GM23338 (cell line): ENCODE data around the gene ZG16B. TPM values are rescaled to one million over a fixed set of nuclear protein-coding genes. Genes with fewer than 3 reads are reported as not detected.

Source experiments
- ATAC-seq: fragments of 200-7000 bp; cut with Tn5 transposase; 3 replicates; pipeline ENCODE4 v1.9.1; 2020
- DNase-seq: peaks from one replicate; pipeline ENCODE4 v3.0.0-alpha.2; 2015; ENCODE audit warnings: low spot score
- H2AFZ ChIP-seq: fragments of 200-600 bp; sonication (generic); 2 replicates; pipeline ENCODE4 v1.8.0; 2016; ENCODE audit warnings: antibody characterized with exemption, mild to moderate bottlenecking, moderate library complexity
- H3F3A ChIP-seq: fragments of 200-600 bp; sonication (generic); replicated peaks from 2 replicates; pipeline ENCODE4 v1.8.0; 2017; ENCODE audit warnings: antibody characterized with exemption, mixed run types, low read depth
- H3K27ac ChIP-seq: fragments of 200-600 bp; sonication (generic); 2 replicates; pipeline ENCODE4 v1.6.1; 2016; ENCODE audit warnings: low read depth
- H3K27me3 ChIP-seq: fragments of 200-600 bp; sonication (generic); 2 replicates; pipeline ENCODE4 v1.8.0; 2016; ENCODE audit warnings: mild to moderate bottlenecking, mixed run types, moderate library complexity; ENCODE audit not compliant: insufficient read depth
- H3K36me3 ChIP-seq: fragments of 200-600 bp; sonication (generic); 2 replicates; pipeline ENCODE4 v1.8.0; 2016; ENCODE audit warnings: mild to moderate bottlenecking; ENCODE audit not compliant: insufficient read depth
- H3K4me1 ChIP-seq: fragments of 200-600 bp; sonication (generic); 2 replicates; pipeline ENCODE4 v1.8.0; 2016; ENCODE audit warnings: mild to moderate bottlenecking, moderate library complexity; ENCODE audit not compliant: insufficient read depth
- H3K4me2 ChIP-seq: fragments of 200-600 bp; sonication (generic); 2 replicates; pipeline ENCODE4 v1.7.1; 2017; ENCODE audit warnings: mixed run types
- H3K4me3 ChIP-seq: fragments of 200-600 bp; sonication (generic); 2 replicates; pipeline ENCODE4 v1.6.1; 2016; ENCODE audit warnings: mixed run types
- H3K79me2 ChIP-seq: fragments of 200-600 bp; sonication (generic); replicated peaks from 2 replicates; pipeline ENCODE4 v1.8.0; 2017; ENCODE audit warnings: mild to moderate bottlenecking; ENCODE audit not compliant: insufficient read depth
- H3K9me2 ChIP-seq: fragments of 200-600 bp; sonication (generic); 2 replicates; pipeline ENCODE4 v1.8.0; 2017; ENCODE audit not compliant: insufficient read depth
- H4K20me1 ChIP-seq: fragments of 200-600 bp; sonication (generic); replicated peaks from 2 replicates; pipeline ENCODE4 v1.8.0; 2017; ENCODE audit warnings: mild to moderate bottlenecking; ENCODE audit not compliant: insufficient read depth
- H3K27ac Mint-ChIP-seq: 2 replicates; pipeline ENCODE4 v1.8.0; 2020; ENCODE audit warnings: inconsistent platforms, mild to moderate bottlenecking, moderate library complexity, mixed read lengths
- H3K27me3 Mint-ChIP-seq: 3 replicates; pipeline ENCODE4 v1.8.0; 2022; ENCODE audit warnings: low read depth, mild to moderate bottlenecking, moderate library complexity, mixed read lengths, inconsistent platforms; ENCODE audit not compliant: insufficient read depth, poor library complexity
- H3K36me3 Mint-ChIP-seq: 3 replicates; pipeline ENCODE4 v1.8.0; 2021; ENCODE audit warnings: low read depth, mild to moderate bottlenecking, inconsistent platforms, moderate library complexity, mixed read lengths
- H3K4me1 Mint-ChIP-seq: 3 replicates; pipeline ENCODE4 v1.8.0; 2020; ENCODE audit warnings: mild to moderate bottlenecking, inconsistent platforms, mixed read lengths
- H3K4me3 Mint-ChIP-seq: 3 replicates; pipeline ENCODE4 v1.8.0; 2021; ENCODE audit warnings: moderate library complexity, mild to moderate bottlenecking, inconsistent platforms, mixed read lengths
- H3K9me3 Mint-ChIP-seq: 3 replicates; pipeline ENCODE4 v1.8.0; 2020; ENCODE audit warnings: moderate library complexity, mild to moderate bottlenecking, inconsistent platforms, mixed read lengths
- CTCF ChIP-seq, 2 experiments: fragments of 200-600 bp in 1 of 2; sonication (generic) in 1 of 2; conservative IDR thresholded peaks; 2 replicates each; pipeline versions ENCODE4 v1.5.1 to v1.6.1; 2016 to 2017; ENCODE audit warnings: antibody characterized with exemption in 2 of 2, low read depth in 2 of 2, mild to moderate bottlenecking in 2 of 2, moderate library complexity in 1 of 2
- NANOG ChIP-seq: IDR thresholded peaks from 2 replicates; pipeline ENCODE4 v1.6.1; 2016; ENCODE audit warnings: antibody characterized with exemption, borderline replicate concordance
- POLR2AphosphoS5 ChIP-seq: IDR thresholded peaks from 2 replicates; pipeline ENCODE4 v1.6.1; 2016; ENCODE audit warnings: antibody characterized with exemption, low read depth
- polyA plus RNA-seq: library from polyadenylated mRNA; unstranded; fragments of >200 nt; fragmentation: Nextera tagmentation; extraction: Ambion mirVana; gene quantifications from 2 replicates; pipeline ENCODE4 v1.2.1, GENCODE V29; 2016
- total RNA-seq: library from RNA; depleted of rRNA; stranded (reverse); fragments of >200 nt; shearing (Covaris generic); gene quantifications from 2 replicates; pipeline ENCODE4 v1.2.3, GENCODE V29; 2014
- TF ChIP-seq, protein P1 (sequence below): fragments of 250-450 bp; sonication (Bioruptor Pico); IDR thresholded peaks from 2 replicates; pipeline ENCODE4 v1.5.0; 2020; ENCODE audit warnings: mild to moderate bottlenecking, moderate library complexity

ZG16B gene
- total and polyA plus RNA-seq, 2 experiments from 2014 or later = not detected

GRCh38 chr16:2846511-2847310 is 16.6 kb downstream of the ZG16B start (continued):
- TF ChIP-seq, protein P1, sequence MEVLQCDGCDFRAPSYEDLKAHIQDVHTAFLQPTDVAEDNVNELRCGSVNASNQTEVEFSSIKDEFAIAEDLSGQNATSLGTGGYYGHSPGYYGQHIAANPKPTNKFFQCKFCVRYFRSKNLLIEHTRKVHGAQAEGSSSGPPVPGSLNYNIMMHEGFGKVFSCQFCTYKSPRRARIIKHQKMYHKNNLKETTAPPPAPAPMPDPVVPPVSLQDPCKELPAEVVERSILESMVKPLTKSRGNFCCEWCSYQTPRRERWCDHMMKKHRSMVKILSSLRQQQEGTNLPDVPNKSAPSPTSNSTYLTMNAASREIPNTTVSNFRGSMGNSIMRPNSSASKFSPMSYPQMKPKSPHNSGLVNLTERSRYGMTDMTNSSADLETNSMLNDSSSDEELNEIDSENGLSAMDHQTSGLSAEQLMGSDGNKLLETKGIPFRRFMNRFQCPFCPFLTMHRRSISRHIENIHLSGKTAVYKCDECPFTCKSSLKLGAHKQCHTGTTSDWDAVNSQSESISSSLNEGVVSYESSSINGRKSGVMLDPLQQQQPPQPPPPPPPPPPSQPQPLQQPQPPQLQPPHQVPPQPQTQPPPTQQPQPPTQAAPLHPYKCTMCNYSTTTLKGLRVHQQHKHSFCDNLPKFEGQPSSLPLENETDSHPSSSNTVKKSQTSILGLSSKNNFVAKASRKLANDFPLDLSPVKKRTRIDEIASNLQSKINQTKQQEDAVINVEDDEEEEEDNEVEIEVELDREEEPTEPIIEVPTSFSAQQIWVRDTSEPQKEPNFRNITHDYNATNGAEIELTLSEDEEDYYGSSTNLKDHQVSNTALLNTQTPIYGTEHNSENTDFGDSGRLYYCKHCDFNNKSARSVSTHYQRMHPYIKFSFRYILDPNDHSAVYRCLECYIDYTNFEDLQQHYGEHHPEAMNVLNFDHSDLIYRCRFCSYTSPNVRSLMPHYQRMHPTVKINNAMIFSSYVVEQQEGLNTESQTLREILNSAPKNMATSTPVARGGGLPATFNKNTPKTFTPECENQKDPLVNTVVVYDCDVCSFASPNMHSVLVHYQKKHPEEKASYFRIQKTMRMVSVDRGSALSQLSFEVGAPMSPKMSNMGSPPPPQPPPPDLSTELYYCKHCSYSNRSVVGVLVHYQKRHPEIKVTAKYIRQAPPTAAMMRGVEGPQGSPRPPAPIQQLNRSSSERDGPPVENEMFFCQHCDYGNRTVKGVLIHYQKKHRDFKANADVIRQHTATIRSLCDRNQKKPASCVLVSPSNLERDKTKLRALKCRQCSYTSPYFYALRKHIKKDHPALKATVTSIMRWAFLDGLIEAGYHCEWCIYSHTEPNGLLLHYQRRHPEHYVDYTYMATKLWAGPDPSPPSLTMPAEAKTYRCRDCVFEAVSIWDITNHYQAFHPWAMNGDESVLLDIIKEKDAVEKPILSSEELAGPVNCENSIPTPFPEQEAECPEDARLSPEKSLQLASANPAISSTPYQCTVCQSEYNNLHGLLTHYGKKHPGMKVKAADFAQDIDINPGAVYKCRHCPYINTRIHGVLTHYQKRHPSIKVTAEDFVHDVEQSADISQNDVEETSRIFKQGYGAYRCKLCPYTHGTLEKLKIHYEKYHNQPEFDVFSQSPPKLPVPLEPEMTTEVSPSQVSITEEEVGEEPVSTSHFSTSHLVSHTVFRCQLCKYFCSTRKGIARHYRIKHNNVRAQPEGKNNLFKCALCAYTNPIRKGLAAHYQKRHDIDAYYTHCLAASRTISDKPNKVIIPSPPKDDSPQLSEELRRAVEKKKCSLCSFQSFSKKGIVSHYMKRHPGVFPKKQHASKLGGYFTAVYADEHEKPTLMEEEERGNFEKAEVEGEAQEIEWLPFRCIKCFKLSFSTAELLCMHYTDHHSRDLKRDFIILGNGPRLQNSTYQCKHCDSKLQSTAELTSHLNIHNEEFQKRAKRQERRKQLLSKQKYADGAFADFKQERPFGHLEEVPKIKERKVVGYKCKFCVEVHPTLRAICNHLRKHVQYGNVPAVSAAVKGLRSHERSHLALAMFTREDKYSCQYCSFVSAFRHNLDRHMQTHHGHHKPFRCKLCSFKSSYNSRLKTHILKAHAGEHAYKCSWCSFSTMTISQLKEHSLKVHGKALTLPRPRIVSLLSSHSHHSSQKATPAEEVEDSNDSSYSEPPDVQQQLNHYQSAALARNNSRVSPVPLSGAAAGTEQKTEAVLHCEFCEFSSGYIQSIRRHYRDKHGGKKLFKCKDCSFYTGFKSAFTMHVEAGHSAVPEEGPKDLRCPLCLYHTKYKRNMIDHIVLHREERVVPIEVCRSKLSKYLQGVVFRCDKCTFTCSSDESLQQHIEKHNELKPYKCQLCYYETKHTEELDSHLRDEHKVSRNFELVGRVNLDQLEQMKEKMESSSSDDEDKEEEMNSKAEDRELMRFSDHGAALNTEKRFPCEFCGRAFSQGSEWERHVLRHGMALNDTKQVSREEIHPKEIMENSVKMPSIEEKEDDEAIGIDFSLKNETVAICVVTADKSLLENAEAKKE (CRISPR knock-in tag) = no peak

GRCh38 chr16:2848933-2849725 is 19.0 kb downstream of the ZG16B start:
- Mint-ChIP-seq H3K4me1 (peaks cover 5% of the 10 kb centered on the region; the same call in 2 of the 3 replicates), H3K27me3 (peaks cover 14% of the 10 kb centered on the region), H3K4me3 (no peak overlapping the region), H3K36me3 (peaks cover 2% of the 10 kb centered on the region; the same call in 1 of the 3 replicates), H3K9me3 (peaks cover 9% of the 10 kb centered on the region), H3K27ac (no peak overlapping the region)
- Histone ChIP-seq H4K20me1 (no peaks in the 10 kb centered on the region), H3F3A (no peaks in the 10 kb centered on the region), H3K4me3 (no peak overlapping the region), H3K36me3 (no peaks in the 10 kb centered on the region), H3K9me2 (no peaks in the 10 kb centered on the region), H2AFZ (no peak overlapping the region), H3K4me2 (no peak overlapping the region), H3K4me1 (no peaks in the 10 kb centered on the region), H3K79me2 (no peaks in the 10 kb centered on the region), H3K27me3 (0 out of 2 replicates have a peak, but pooled peaks cover 3% of the 10 kb centered on the region), H3K27ac (no peak overlapping the region)
- ATAC-seq (no peak), DNase-seq (no peak)
- TF ChIP-seq POLR2AphosphoS5 = no peak
- no peak for TF ChIP-seq NANOG
- TF ChIP-seq, protein P1 (CRISPR knock-in tag) = no peak
- no peak for TF ChIP-seq CTCF (conservative IDR thresholded peaks at IDR 0.05; ENCODE audit: low read depth in 2 of 2)
